HepG2 (cell line): ENCODE results near the gene MSTN. TPM values are rescaled to one million over a fixed set of nuclear protein-coding genes. Genes with fewer than 3 reads are reported as not detected.

ENCODE experiments used
- ATAC-seq: fragments of 200-7000 bp; cut with Tn5 transposase; 3 replicates; pipeline ENCODE4 v1.9.1; 2020; ENCODE audit warnings: mild to moderate bottlenecking, moderate library complexity
- BruUV-seq: library from RNA; stranded (reverse); fragments of 400-500 nt; replicated peaks from 2 replicates; lab custom pipeline; 2021; lab: Mats Ljungman, UMichigan
- CTCF ChIA-PET: fragments of 300-600 bp; formaldehyde crosslinking; extraction: SDS; loops from one replicate; lab custom pipeline; 2021; ENCODE audit warnings: low total read pairs, inconsistent platforms, low intra/inter-chr PET ratio; lab: Yijun Ruan, JAX
- POLR2A ChIA-PET: fragments of 350-600 bp; sonication (Branson Sonifier 250); formaldehyde crosslinking; loops from one replicate; lab custom pipeline; 2020; ENCODE audit warnings: antibody characterized with exemption, inconsistent platforms; lab: Yijun Ruan, JAX
- DNase-seq: peaks from one replicate; pipeline ENCODE4 v3.0.0-alpha.2; 2015; ENCODE audit warnings: low spot score
- FAIRE-seq: peaks from 3 replicates; lab custom pipeline; 2011; peaks lifted over from hg19 to GRCh38; lab: Jason Lieb, UNC
- H2AFZ ChIP-seq: one replicate; pipeline ENCODE4 v1.6.1; 2011; ENCODE audit warnings: low read length, inconsistent platforms
- H3K27ac ChIP-seq: fragments of 300-600 bp; 3 replicates; pipeline ENCODE4 v1.8.0; 2011; ENCODE audit warnings: mixed run types, mild to moderate bottlenecking, mixed read lengths, low read length, inconsistent platforms; ENCODE audit not compliant: insufficient read depth; ENCODE audit errors: extremely low read length
- H3K27me3 ChIP-seq, 2 experiments: fragments of 200-600 bp in 1 of 2; 2 replicates in 1 of 2; 3 replicates in 1 of 2; pipeline versions ENCODE4 v1.6.0 to v1.8.0; 2011; ENCODE audit warnings: low read length in 2 of 2, mild to moderate bottlenecking in 2 of 2, moderate library complexity in 2 of 2, inconsistent platforms in 1 of 2; ENCODE audit not compliant: insufficient read depth in 2 of 2, control insufficient read depth in 1 of 2
- H3K36me3 ChIP-seq, 2 experiments: fragments of 200-600 bp in 1 of 2; replicated peaks in 1 of 2; 2 replicates in 1 of 2; 3 replicates in 1 of 2; pipeline versions ENCODE4 v1.5.1 to v1.8.0; 2011; ENCODE audit warnings: low read length in 2 of 2, inconsistent platforms in 1 of 2; ENCODE audit not compliant: insufficient read depth in 2 of 2, control insufficient read depth in 1 of 2
- H3K4me1 ChIP-seq: 2 replicates; pipeline ENCODE4 v1.5.1; 2012; ENCODE audit warnings: low read length, inconsistent platforms; ENCODE audit not compliant: insufficient read depth
- H3K4me2 ChIP-seq: 2 replicates; pipeline ENCODE4 v1.6.0; 2011; ENCODE audit warnings: low read depth, low read length, inconsistent platforms
- H3K4me3 ChIP-seq, 3 experiments: fragments of 200-600 bp in 1 of 3; sonication (generic), shearing (Covaris generic) in 1 of 3; replicated peaks in 1 of 3; 2 replicates each; pipeline ENCODE4 v1.5.1; 2011 to 2016; ENCODE audit warnings: low read length in 3 of 3, inconsistent platforms in 2 of 3, low read depth in 2 of 3, mild to moderate bottlenecking in 2 of 3, control low read depth in 1 of 3, mixed read lengths in 1 of 3; ENCODE audit not compliant: insufficient read depth in 1 of 3
- H3K79me2 ChIP-seq: one replicate; pipeline ENCODE4 v1.6.1; 2011; ENCODE audit warnings: low read length, inconsistent platforms; ENCODE audit not compliant: insufficient read depth
- H3K9ac ChIP-seq: 2 replicates; pipeline ENCODE4 v1.6.0; 2011; ENCODE audit warnings: mild to moderate bottlenecking, low read depth, low read length, inconsistent platforms; ENCODE audit not compliant: insufficient read depth
- H3K9me3 ChIP-seq: 2 replicates; pipeline ENCODE4 v1.5.1; 2012; ENCODE audit warnings: mild to moderate bottlenecking, low read length
- H4K20me1 ChIP-seq: 2 replicates; pipeline ENCODE4 v1.6.0; 2011; ENCODE audit warnings: inconsistent platforms, mild to moderate bottlenecking, low read length, moderate library complexity; ENCODE audit not compliant: insufficient read depth
- BRCA1 ChIP-seq: sonication (generic); formaldehyde crosslinking; IDR thresholded peaks from 2 replicates; pipeline ENCODE4 v1.4.0; 2020; ENCODE audit warnings: missing genetic modification reagents
- CHCHD3 ChIP-seq: sonication (generic); formaldehyde crosslinking; IDR thresholded peaks from 2 replicates; pipeline ENCODE4 v1.8.0; 2022; ENCODE audit warnings: mild to moderate bottlenecking, missing genetic modification reagents, moderate library complexity
- FLYWCH1 ChIP-seq: sonication (generic); formaldehyde crosslinking; IDR thresholded peaks from 2 replicates; pipeline ENCODE4 v1.8.1; 2023; ENCODE audit warnings: mild to moderate bottlenecking, missing genetic modification reagents
- GTF3A ChIP-seq: sonication (generic); formaldehyde crosslinking; conservative IDR thresholded peaks from 2 replicates; pipeline ENCODE4 v1.4.0; 2020; ENCODE audit warnings: mild to moderate bottlenecking, missing genetic modification reagents
- HOXA5 ChIP-seq: sonication (generic); formaldehyde crosslinking; IDR thresholded peaks from 2 replicates; pipeline ENCODE4 v1.4.0; 2020; ENCODE audit warnings: missing genetic modification reagents
- MEF2D ChIP-seq: sonication (generic); formaldehyde crosslinking; IDR thresholded peaks from 2 replicates; pipeline ENCODE4 v1.5.1; 2020; ENCODE audit warnings: mild to moderate bottlenecking, missing genetic modification reagents
- RCOR2 ChIP-seq: IDR thresholded peaks from 2 replicates; pipeline ENCODE4 v1.6.1; 2016; ENCODE audit warnings: missing biosample characterization, missing genetic modification reagents
- SMAD1 ChIP-seq: sonication (generic); formaldehyde crosslinking; IDR thresholded peaks from 2 replicates; pipeline ENCODE4 v1.4.0; 2020; ENCODE audit warnings: missing genetic modification reagents, low read depth, mild to moderate bottlenecking, borderline replicate concordance
- SMAD9 ChIP-seq: sonication (generic); formaldehyde crosslinking; IDR thresholded peaks from 2 replicates; pipeline ENCODE4 v1.5.1; 2020; ENCODE audit warnings: mild to moderate bottlenecking, missing genetic modification reagents
- ZNF205 ChIP-seq: IDR thresholded peaks from 2 replicates; pipeline ENCODE4 v1.6.1; 2018; ENCODE audit warnings: missing biosample characterization, missing genetic modification reagents
- ZNF230 ChIP-seq: sonication (generic); formaldehyde crosslinking; IDR thresholded peaks from 2 replicates; pipeline ENCODE4 v1.4.0; 2020; ENCODE audit warnings: mild to moderate bottlenecking, missing genetic modification reagents
- ZNF367 ChIP-seq: sonication (generic); formaldehyde crosslinking; IDR thresholded peaks from 2 replicates; pipeline ENCODE4 v1.4.0; 2020; ENCODE audit warnings: missing genetic modification reagents, borderline replicate concordance
- ZNF44 ChIP-seq: sonication (generic); formaldehyde crosslinking; IDR thresholded peaks from 2 replicates; pipeline ENCODE4 v1.5.1; 2020; ENCODE audit warnings: mild to moderate bottlenecking, missing genetic modification reagents
- ZNF607 ChIP-seq: sonication (generic); formaldehyde crosslinking; IDR thresholded peaks from 2 replicates; pipeline ENCODE4 v1.5.1; 2020; ENCODE audit warnings: missing genetic modification reagents, mild to moderate bottlenecking, borderline replicate concordance
- ZNF670 ChIP-seq: sonication (generic); formaldehyde crosslinking; IDR thresholded peaks from 2 replicates; pipeline ENCODE4 v1.8.0; 2022; ENCODE audit warnings: mild to moderate bottlenecking, missing genetic modification reagents, borderline replicate concordance
- WGBS: methylation state at CpG from one replicate; pipeline ENCODE4 v1.1.6; 2017; ENCODE audit warnings: low lambda C conversion rate; 5-methylcytosine and 5-hydroxymethylcytosine counted together
- in situ Hi-C: cut with HindIII; loops from 2 replicates; pipeline ENCODE4 v1.10.0; 2017; ENCODE audit warnings: low pct_unique_long_range_greater_than_20kb; ENCODE audit not compliant: extremely low pct_ligation_motif_present
- intact Hi-C: fragments of 100-400 bp; cut with micrococcal nuclease; formaldehyde crosslinking; loops from one replicate; pipeline ENCODE4 v1.10.0; 2022; ENCODE audit not compliant: unreplicated experiment
- polyA plus RNA-seq, 8 experiments: library from polyadenylated mRNA; depleted of rRNA in 3 of 8; stranded (reverse) in 7 of 8; unstranded in 1 of 8; fragments of >200 nt; fragmentation: Illumina TruSeq in 4 of 8; extraction: Trizol in 4 of 8; gene quantifications; 2 replicates each; pipeline versions ENCODE4 v1.2.1 to v1.2.3, GENCODE V29; 2011 to 2016; ENCODE audit warnings: low read depth in 4 of 8, missing spikeins in 1 of 8, mixed read lengths in 1 of 8; ENCODE audit not compliant: insufficient read depth in 1 of 8
- total RNA-seq, 5 experiments: library from RNA; depleted of rRNA; stranded (reverse); fragments of >200 nt; fragmentation: Illumina TruSeq; extraction: Trizol; gene quantifications; 2 replicates each; pipeline ENCODE4 v1.2.3, GENCODE V29; 2016; ENCODE audit warnings: low read depth in 1 of 5
- TF ChIP-seq, protein P1 (sequence below): sonication (generic); formaldehyde crosslinking; IDR thresholded peaks from 2 replicates; pipeline ENCODE4 v1.5.0; 2020; ENCODE audit warnings: missing genetic modification reagents
- TF ChIP-seq, protein P2 (sequence below): sonication (generic); formaldehyde crosslinking; IDR thresholded peaks from 2 replicates; pipeline ENCODE4 v1.8.0; 2022; ENCODE audit warnings: mild to moderate bottlenecking, missing genetic modification reagents, moderate library complexity
- TF ChIP-seq, protein P3 (sequence below): sonication (generic); formaldehyde crosslinking; IDR thresholded peaks from 2 replicates; pipeline ENCODE4 v1.5.0; 2020; ENCODE audit warnings: missing genetic modification reagents
- TF ChIP-seq, protein P4 (sequence below): sonication (generic); formaldehyde crosslinking; IDR thresholded peaks from 2 replicates; pipeline ENCODE4 v1.4.0; 2020; ENCODE audit warnings: missing genetic modification reagents, borderline replicate concordance

MSTN gene
- total and polyA plus RNA-seq, 2 of the 13 experiments (the other 11 are each of a cell fraction or from before 2014, with no cell fraction given), result 0.04 TPM; not detected in 1

DNA sequence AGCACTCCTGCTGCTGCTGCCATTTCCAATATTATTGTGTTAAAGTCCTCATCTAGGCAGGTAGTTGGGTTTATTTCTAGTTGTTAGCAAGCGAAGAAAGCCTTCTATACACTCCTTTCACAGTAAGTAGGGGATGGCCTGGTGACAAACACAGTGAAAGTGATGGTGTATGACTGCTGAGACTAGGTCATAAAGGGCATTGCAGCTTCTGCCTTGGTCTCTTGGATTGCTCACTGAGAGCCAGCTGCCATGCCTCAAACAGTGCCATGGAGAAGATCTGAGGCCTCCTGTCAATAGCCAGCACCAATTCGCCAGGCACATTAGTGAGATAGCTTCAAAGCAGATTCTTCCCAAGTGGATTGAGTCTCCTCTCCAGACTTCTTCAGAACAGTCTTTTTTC is 27.6 kb upstream of the MSTN start:
- WGBS, result 14% methylated on average over 2 of the region's 2 CpGs
- DNase-seq (no peak), FAIRE-seq (no peak), ATAC-seq (peak; percentile 64)
- no peak overlapping the region for H3K9ac ChIP-seq
- no peaks in the 10 kb centered on the region for H3K36me3 ChIP-seq
- no peaks in the 10 kb centered on the region for H4K20me1 ChIP-seq
- no peaks in the 10 kb centered on the region for H3K9me3 ChIP-seq
- intact Hi-C loops, result no loop called here
- no peaks in the 10 kb centered on the region for H3K27me3 ChIP-seq
- no peak for TF ChIP-seq ZNF607 (CRISPR knock-in tag)
- TF ChIP-seq, protein P1, sequence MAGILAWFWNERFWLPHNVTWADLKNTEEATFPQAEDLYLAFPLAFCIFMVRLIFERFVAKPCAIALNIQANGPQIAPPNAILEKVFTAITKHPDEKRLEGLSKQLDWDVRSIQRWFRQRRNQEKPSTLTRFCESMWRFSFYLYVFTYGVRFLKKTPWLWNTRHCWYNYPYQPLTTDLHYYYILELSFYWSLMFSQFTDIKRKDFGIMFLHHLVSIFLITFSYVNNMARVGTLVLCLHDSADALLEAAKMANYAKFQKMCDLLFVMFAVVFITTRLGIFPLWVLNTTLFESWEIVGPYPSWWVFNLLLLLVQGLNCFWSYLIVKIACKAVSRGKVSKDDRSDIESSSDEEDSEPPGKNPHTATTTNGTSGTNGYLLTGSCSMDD, result no peak
- TF ChIP-seq SMAD9 (CRISPR knock-in tag), result no peak
- no peak for TF ChIP-seq GTF3A (CRISPR knock-in tag)
- TF ChIP-seq, protein P2, sequence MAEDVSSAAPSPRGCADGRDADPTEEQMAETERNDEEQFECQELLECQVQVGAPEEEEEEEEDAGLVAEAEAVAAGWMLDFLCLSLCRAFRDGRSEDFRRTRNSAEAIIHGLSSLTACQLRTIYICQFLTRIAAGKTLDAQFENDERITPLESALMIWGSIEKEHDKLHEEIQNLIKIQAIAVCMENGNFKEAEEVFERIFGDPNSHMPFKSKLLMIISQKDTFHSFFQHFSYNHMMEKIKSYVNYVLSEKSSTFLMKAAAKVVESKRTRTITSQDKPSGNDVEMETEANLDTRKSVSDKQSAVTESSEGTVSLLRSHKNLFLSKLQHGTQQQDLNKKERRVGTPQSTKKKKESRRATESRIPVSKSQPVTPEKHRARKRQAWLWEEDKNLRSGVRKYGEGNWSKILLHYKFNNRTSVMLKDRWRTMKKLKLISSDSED (CRISPR knock-in tag), result no peak
- no peak for TF ChIP-seq ZNF230 (CRISPR knock-in tag)
- no peak for TF ChIP-seq FLYWCH1 (CRISPR knock-in tag)
- no peak for TF ChIP-seq ZNF367
- no peak for TF ChIP-seq HOXA5 (CRISPR knock-in tag)
- TF ChIP-seq, protein P3, sequence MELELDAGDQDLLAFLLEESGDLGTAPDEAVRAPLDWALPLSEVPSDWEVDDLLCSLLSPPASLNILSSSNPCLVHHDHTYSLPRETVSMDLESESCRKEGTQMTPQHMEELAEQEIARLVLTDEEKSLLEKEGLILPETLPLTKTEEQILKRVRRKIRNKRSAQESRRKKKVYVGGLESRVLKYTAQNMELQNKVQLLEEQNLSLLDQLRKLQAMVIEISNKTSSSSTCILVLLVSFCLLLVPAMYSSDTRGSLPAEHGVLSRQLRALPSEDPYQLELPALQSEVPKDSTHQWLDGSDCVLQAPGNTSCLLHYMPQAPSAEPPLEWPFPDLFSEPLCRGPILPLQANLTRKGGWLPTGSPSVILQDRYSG, result no peak
- no peak for TF ChIP-seq ZNF205 (CRISPR knock-in tag)
- no peak for TF ChIP-seq SMAD1 (CRISPR knock-in tag)
- no peak for TF ChIP-seq ZNF44 (CRISPR knock-in tag)
- no peak for TF ChIP-seq RCOR2 (CRISPR knock-in tag)
- TF ChIP-seq, protein P4, sequence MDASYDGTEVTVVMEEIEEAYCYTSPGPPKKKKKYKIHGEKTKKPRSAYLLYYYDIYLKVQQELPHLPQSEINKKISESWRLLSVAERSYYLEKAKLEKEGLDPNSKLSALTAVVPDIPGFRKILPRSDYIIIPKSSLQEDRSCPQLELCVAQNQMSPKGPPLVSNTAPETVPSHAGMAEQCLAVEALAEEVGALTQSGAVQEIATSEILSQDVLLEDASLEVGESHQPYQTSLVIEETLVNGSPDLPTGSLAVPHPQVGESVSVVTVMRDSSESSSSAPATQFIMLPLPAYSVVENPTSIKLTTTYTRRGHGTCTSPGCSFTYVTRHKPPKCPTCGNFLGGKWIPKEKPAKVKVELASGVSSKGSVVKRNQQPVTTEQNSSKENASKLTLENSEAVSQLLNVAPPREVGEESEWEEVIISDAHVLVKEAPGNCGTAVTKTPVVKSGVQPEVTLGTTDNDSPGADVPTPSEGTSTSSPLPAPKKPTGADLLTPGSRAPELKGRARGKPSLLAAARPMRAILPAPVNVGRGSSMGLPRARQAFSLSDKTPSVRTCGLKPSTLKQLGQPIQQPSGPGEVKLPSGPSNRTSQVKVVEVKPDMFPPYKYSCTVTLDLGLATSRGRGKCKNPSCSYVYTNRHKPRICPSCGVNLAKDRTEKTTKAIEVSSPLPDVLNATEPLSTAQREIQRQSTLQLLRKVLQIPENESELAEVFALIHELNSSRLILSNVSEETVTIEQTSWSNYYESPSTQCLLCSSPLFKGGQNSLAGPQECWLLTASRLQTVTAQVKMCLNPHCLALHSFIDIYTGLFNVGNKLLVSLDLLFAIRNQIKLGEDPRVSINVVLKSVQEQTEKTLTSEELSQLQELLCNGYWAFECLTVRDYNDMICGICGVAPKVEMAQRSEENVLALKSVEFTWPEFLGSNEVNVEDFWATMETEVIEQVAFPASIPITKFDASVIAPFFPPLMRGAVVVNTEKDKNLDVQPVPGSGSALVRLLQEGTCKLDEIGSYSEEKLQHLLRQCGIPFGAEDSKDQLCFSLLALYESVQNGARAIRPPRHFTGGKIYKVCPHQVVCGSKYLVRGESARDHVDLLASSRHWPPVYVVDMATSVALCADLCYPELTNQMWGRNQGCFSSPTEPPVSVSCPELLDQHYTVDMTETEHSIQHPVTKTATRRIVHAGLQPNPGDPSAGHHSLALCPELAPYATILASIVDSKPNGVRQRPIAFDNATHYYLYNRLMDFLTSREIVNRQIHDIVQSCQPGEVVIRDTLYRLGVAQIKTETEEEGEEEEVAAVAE, result no peak
- TF ChIP-seq ZNF670 (CRISPR knock-in tag), result no peak
- no peak for TF ChIP-seq MEF2D (CRISPR knock-in tag)
- TF ChIP-seq BRCA1 (CRISPR knock-in tag), result no peak
- TF ChIP-seq CHCHD3 (CRISPR knock-in tag), result no peak
- no peak overlapping the region for H3K4me2 ChIP-seq
- in situ Hi-C loops, result loop anchor here (10.0 kb wide), 1 partner anchor 285 kb away; no protein-coding TSS in a partner anchor
- H3K4me3 ChIP-seq, result no peak overlapping the region
- ChIA-PET POLR2A (no interaction called here), CTCF (interaction anchor here (1.1 to 2.4 kb wide), 3 partner anchors 89 to 282 kb away, joined by 4 to 20 read pairs (median 17); a partner anchor contains a TSS)
- H3K27ac ChIP-seq, result no peak overlapping the region
- BruUV-seq, result no TSS peak
- no peaks in the 10 kb centered on the region for H3K4me1 ChIP-seq
- no peaks in the 10 kb centered on the region for H3K79me2 ChIP-seq
- no peak overlapping the region for H2AFZ ChIP-seq
